GM20000 (cell line): ENCODE data around the gene B3GNT3.

Source experiments
- DNase-seq: peaks from one replicate; pipeline ENCODE4 v3.0.0; 2012; ENCODE audit warnings: low spot score
- TF ChIP-seq, protein P1 (sequence below): IDR thresholded peaks from 2 replicates; pipeline ENCODE4 v1.5.1; 2012; ENCODE audit warnings: mild to moderate bottlenecking, control low read depth; ENCODE audit errors: extremely low read depth, missing control alignments

Gene B3GNT3

DNA sequence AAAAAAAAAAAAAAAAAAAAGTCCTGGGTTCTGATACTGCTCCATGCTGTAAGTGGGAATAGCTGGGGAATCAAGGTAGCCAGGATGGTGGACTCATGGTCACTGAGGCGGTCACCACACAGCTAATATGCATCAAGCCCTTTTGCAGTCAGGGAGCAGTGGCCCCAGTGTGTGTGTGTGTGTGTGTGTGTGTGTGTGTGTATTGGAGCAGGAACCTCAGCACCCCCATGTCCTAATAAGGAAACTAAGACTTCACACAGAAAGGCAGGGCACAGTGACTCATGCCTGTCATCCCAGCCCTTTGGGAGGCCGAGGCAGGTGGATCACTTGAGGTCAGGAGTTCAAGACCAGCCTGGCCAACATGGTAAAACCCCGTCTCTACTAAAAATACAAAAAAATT, 12.0 kb downstream of the B3GNT3 start:
- no peak for DNase-seq
- TF ChIP-seq, protein P1, sequence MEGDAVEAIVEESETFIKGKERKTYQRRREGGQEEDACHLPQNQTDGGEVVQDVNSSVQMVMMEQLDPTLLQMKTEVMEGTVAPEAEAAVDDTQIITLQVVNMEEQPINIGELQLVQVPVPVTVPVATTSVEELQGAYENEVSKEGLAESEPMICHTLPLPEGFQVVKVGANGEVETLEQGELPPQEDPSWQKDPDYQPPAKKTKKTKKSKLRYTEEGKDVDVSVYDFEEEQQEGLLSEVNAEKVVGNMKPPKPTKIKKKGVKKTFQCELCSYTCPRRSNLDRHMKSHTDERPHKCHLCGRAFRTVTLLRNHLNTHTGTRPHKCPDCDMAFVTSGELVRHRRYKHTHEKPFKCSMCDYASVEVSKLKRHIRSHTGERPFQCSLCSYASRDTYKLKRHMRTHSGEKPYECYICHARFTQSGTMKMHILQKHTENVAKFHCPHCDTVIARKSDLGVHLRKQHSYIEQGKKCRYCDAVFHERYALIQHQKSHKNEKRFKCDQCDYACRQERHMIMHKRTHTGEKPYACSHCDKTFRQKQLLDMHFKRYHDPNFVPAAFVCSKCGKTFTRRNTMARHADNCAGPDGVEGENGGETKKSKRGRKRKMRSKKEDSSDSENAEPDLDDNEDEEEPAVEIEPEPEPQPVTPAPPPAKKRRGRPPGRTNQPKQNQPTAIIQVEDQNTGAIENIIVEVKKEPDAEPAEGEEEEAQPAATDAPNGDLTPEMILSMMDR: no peak

DNA sequence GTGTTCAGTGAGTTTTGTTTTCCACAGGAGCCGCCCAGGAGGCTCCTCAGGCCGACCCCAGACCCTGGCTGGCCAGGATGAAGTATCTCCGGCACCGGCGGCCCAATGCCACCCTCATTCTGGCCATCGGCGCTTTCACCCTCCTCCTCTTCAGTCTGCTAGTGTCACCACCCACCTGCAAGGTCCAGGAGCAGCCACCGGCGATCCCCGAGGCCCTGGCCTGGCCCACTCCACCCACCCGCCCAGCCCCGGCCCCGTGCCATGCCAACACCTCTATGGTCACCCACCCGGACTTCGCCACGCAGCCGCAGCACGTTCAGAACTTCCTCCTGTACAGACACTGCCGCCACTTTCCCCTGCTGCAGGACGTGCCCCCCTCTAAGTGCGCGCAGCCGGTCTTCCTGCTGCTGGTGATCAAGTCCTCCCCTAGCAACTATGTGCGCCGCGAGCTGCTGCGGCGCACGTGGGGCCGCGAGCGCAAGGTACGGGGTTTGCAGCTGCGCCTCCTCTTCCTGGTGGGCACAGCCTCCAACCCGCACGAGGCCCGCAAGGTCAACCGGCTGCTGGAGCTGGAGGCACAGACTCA, 12.9 kb downstream of the B3GNT3 start:
- TF ChIP-seq, protein P1: no peak
- DNase-seq: no peak

DNA sequence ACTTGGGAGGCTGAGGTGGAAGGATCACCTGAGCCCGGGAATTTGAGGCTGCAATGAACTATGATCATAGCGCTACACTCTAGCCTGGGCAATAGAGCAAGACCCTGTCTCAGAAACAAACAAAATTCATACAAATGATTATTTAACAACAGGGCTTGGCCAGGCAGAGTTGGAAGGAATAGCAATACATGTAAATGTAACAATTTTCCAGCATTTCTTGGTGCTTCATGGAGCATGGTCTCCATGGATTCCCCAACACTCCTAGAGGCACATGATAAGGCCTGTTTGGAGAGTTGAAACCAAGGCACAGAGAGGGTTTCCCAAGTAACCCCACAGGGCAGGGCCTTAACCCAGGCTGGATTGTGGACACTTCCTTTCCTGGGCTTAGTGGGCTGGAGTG, 16.2 kb downstream of the B3GNT3 start:
- TF ChIP-seq, protein P1: no peak
- no peak for DNase-seq

DNA sequence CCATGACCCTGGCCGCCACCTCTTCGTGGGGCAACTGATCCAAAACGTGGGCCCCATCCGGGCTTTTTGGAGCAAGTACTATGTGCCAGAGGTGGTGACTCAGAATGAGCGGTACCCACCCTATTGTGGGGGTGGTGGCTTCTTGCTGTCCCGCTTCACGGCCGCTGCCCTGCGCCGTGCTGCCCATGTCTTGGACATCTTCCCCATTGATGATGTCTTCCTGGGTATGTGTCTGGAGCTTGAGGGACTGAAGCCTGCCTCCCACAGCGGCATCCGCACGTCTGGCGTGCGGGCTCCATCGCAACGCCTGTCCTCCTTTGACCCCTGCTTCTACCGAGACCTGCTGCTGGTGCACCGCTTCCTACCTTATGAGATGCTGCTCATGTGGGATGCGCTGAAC, 16.7 kb downstream of the B3GNT3 start:
- no peak for DNase-seq
- TF ChIP-seq, protein P1: no peak

DNA sequence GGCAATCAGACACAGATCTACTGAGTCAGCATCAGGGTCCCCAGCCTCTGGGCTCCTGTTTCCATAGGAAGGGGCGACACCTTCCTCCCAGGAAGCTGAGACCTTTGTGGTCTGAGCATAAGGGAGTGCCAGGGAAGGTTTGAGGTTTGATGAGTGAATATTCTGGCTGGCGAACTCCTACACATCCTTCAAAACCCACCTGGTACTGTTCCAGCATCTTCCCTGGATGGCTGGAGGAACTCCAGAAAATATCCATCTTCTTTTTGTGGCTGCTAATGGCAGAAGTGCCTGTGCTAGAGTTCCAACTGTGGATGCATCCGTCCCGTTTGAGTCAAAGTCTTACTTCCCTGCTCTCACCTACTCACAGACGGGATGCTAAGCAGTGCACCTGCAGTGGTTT, 17.2 kb downstream of the B3GNT3 start:
- DNase-seq: no peak

DNA sequence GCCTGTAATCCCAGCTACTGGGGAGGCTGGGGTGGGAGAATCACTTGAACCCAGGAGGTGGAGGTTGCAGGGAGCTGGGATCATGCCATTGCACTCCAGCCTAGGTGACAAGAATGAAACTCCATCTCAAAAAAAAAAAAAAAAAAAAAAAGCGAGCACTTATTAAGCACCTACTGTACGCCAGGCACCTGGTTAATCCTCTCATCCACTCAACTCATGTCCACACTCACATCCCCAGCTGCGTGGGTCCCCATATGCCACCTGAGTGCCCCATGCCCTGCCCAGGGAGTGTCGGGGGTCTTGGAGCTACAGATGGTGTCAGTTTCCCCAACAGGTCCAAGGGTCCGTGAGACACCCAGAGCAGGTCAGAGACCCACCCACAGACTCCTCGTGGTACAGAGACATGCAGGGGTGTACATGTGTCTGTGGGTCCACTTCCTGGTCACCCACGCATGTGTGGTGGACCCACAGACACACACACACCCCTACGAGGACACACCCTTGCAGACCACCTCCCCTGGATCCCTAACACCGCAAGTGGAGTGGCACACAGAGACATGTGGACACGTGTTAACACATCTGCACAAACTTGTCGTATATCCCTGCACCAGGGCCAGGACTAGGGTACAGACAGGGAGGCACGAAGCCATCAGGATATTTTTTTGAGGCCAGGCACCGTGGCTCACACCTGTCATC, 22.9 kb downstream of the B3GNT3 start:
- DNase-seq: no peak
- TF ChIP-seq, protein P1: no peak

More for the DNA sequence above, 17.2 kb downstream of the B3GNT3 start:
- TF ChIP-seq, protein P1: no peak

DNA sequence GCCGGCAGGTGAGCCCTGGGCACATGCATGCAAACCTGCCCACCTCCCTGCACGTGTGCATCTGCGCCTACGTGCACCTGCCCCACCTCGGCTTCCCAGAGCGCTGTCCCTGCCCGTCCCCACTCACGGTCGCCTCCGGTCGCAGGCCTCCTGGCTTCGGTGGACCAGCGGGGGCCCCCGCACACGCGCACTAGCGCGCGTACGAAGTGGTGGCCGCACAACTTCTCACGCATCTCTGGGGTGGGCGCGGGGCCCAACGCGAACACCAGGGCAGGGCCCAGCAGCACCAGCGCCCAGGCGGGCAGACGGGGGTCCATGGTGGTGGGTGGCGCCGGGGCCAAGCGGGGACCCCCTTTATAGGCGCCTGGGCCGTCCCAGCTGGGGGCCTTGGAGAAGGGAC, 26.3 kb downstream of the B3GNT3 start, which contains the start of gene INSL3:
TSS of gene INSL3 (minus strand) at position 330 of the 400 bp plus-strand sequence. CDS start at position 317, 13 bp downstream.
- TF ChIP-seq, protein P1: no peak
- no peak for DNase-seq
